GM11168 (cell line): Measurements from ENCODE around the gene STAC2.
"Not testable (repeated sequence)": the region's sequence is repeated elsewhere in the genome, so short reads cannot be mapped to it uniquely, and the experiment has no call there.

ENCODE experiments used
- in situ Hi-C: fragments of 300-500 bp; cut with MboI; formaldehyde crosslinking; loops from one replicate; pipeline ENCODE4 v1.12.0; 2022; ENCODE audit warnings: low sequenced_read_pairs; ENCODE audit not compliant: unreplicated experiment

Gene STAC2

GRCh38 chr17:39225308-39225958, at the start of gene STAC2:
STAC2 (minus strand) TSS chr17:39225945; CDS start chr17:39225502, 443 bp downstream.
- in situ Hi-C loops: no loop called here

- in situ Hi-C loops: no loop called here
Observed at GRCh38 chr17:39271546-39271945, 45.8 kb upstream of the STAC2 start.

- in situ Hi-C loops: no loop called here
Observed at GRCh38 chr17:39270923-39271322, 45.2 kb upstream of the STAC2 start.

GRCh38 chr17:39264119-39264518, 38.4 kb upstream of the STAC2 start:
- in situ Hi-C loops: loop anchor here (10.0 kb wide), 1 partner anchor 121 kb away; no protein-coding TSS in a partner anchor

- in situ Hi-C loops: loop anchor here (10.0 kb wide), 1 partner anchor 124 kb away; no protein-coding TSS in a partner anchor
Observed at GRCh38 chr17:39261286-39261685, 35.5 kb upstream of the STAC2 start.

- in situ Hi-C loops: no loop called here
Observed at GRCh38 chr17:39252788-39253460, 27.2 kb upstream of the STAC2 start.

- in situ Hi-C loops: no loop called here
Observed at GRCh38 chr17:39251997-39252396, 26.3 kb upstream of the STAC2 start.

- in situ Hi-C loops: not testable (repeated sequence)
Observed at GRCh38 chr17:39250076-39250475, 24.3 kb upstream of the STAC2 start.

GRCh38 chr17:39246274-39246673, 20.5 kb upstream of the STAC2 start:
- in situ Hi-C loops: no loop called here

GRCh38 chr17:39244600-39245570, 19.1 kb upstream of the STAC2 start:
- in situ Hi-C loops: loop anchor here (5.0 kb wide), 1 partner anchor 38 kb away; no protein-coding TSS in a partner anchor

- in situ Hi-C loops: loop anchor here (5.0 kb wide), 1 partner anchor 37 kb away; no protein-coding TSS in a partner anchor
Observed at GRCh38 chr17:39244016-39244599, 18.4 kb upstream of the STAC2 start.

GRCh38 chr17:39243155-39243554, 17.4 kb upstream of the STAC2 start:
- in situ Hi-C loops: loop anchor here (5.0 kb wide), 1 partner anchor 36 kb away; no protein-coding TSS in a partner anchor

GRCh38 chr17:39240631-39241030, 14.9 kb upstream of the STAC2 start:
- in situ Hi-C loops: loop anchor here (5.0 kb wide), 1 partner anchor 33 kb away; no protein-coding TSS in a partner anchor

- in situ Hi-C loops: loop anchor here (5.0 kb wide), 1 partner anchor 32 kb away; no protein-coding TSS in a partner anchor
Observed at GRCh38 chr17:39239640-39240314, 14.0 kb upstream of the STAC2 start.

GRCh38 chr17:39238311-39238972, 12.7 kb upstream of the STAC2 start:
- in situ Hi-C loops: no loop called here

- in situ Hi-C loops: no loop called here
Observed at GRCh38 chr17:39237586-39237985, 11.8 kb upstream of the STAC2 start.

- in situ Hi-C loops: no loop called here
Observed at GRCh38 chr17:39236981-39237441, 11.3 kb upstream of the STAC2 start.

GRCh38 chr17:39236450-39236927, 10.7 kb upstream of the STAC2 start:
- in situ Hi-C loops: no loop called here
